Brain microvascular endothelial cell (primary cell): ENCODE results near the gene SNX13.

ENCODE experiments used
- DNase-seq: peaks from one replicate; pipeline ENCODE4 v3.0.0-alpha.2; 2020
- H3K27ac ChIP-seq: fragments of 250-450 bp; sonication (Bioruptor Pico); 2 replicates; pipeline ENCODE4 v1.5.1; 2020; ENCODE audit warnings: mild to moderate bottlenecking, moderate library complexity
- H3K27me3 ChIP-seq: fragments of 250-450 bp; sonication (Bioruptor Pico); replicated peaks from 2 replicates; pipeline ENCODE4 v1.5.1; 2020; ENCODE audit warnings: mild to moderate bottlenecking
- H3K36me3 ChIP-seq: fragments of 250-450 bp; sonication (Bioruptor Pico); replicated peaks from 2 replicates; pipeline ENCODE4 v1.5.1; 2020; ENCODE audit warnings: mild to moderate bottlenecking
- H3K4me3 ChIP-seq: 2 replicates; pipeline ENCODE4 v1.5.1; 2011; ENCODE audit warnings: low read depth, mild to moderate bottlenecking, control low read depth, low read length, moderate library complexity
- CTCF ChIP-seq: IDR thresholded peaks from 2 replicates; pipeline ENCODE4 v1.5.1; 2011; ENCODE audit warnings: low read depth, mild to moderate bottlenecking, moderate library complexity, low read length, control low read depth, inconsistent platforms; ENCODE audit errors: missing control alignments
- in situ Hi-C: cut with HindIII; loops from 2 replicates; pipeline ENCODE4 v1.10.0; 2017; ENCODE audit warnings: low sequenced_read_pairs, low pct_ligation_motif_present

Gene SNX13, protein sequence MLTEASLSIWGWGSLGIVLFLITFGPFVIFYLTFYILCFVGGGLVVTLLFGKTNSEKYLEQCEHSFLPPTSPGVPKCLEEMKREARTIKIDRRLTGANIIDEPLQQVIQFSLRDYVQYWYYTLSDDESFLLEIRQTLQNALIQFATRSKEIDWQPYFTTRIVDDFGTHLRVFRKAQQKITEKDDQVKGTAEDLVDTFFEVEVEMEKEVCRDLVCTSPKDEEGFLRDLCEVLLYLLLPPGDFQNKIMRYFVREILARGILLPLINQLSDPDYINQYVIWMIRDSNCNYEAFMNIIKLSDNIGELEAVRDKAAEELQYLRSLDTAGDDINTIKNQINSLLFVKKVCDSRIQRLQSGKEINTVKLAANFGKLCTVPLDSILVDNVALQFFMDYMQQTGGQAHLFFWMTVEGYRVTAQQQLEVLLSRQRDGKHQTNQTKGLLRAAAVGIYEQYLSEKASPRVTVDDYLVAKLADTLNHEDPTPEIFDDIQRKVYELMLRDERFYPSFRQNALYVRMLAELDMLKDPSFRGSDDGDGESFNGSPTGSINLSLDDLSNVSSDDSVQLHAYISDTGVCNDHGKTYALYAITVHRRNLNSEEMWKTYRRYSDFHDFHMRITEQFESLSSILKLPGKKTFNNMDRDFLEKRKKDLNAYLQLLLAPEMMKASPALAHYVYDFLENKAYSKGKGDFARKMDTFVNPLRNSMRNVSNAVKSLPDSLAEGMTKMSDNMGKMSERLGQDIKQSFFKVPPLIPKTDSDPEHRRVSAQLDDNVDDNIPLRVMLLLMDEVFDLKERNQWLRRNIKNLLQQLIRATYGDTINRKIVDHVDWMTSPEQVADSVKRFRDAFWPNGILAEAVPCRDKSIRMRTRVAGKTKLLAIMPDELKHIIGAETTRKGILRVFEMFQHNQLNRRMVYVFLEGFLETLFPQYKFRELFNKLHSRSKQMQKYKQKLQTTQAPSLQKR

GRCh38 chr7:17940302-17940883 is at the start of gene SNX13:
Gene SNX13 (minus strand): TSS chr7:17940494. CDS start chr7:17940295, 199 bp downstream.
- peak; percentile 87 for DNase-seq
- H3K27ac ChIP-seq, result peak within 1 kb of the TSS; percentile 80
- no peak for TF ChIP-seq CTCF
- in situ Hi-C loops, result no loop called here
- no peaks in the 10 kb centered on the region for H3K36me3 ChIP-seq
- no peaks in the 10 kb centered on the region for H3K27me3 ChIP-seq
- peak within 1 kb of the TSS; percentile 75 for H3K4me3 ChIP-seq

DNA sequence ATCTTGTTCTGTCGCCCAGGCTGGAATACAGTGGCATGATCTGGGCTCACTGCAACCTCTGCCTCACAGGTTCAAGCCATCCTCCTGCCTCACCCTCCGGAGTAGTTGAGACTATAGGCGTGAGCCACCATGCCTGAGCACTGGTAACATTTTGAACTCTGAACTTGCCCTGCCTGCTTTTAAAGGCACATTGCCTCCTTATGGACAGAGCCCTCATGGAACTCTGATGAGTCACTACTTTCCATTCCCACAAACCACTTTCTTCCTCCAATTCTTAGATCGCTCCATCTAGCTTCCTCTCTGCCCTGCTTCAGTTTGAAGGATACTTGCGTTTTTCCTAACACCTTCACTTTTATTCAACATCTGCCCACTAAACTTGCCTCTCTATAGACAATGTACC is 49.3 kb upstream of the SNX13 start:
- no peak for TF ChIP-seq CTCF
- H3K27ac ChIP-seq, result no peak overlapping the region

GRCh38 chr7:17988858-17989257 is 48.6 kb upstream of the SNX13 start:
- in situ Hi-C loops, result no loop called here

More for the DNA sequence above, 49.3 kb upstream of the SNX13 start:
- Histone ChIP-seq H3K36me3 (no peaks in the 10 kb centered on the region), H3K27me3 (no peaks in the 10 kb centered on the region), H3K4me3 (no peak overlapping the region)
- peak; percentile 22 for DNase-seq
- in situ Hi-C loops, result no loop called here

DNA sequence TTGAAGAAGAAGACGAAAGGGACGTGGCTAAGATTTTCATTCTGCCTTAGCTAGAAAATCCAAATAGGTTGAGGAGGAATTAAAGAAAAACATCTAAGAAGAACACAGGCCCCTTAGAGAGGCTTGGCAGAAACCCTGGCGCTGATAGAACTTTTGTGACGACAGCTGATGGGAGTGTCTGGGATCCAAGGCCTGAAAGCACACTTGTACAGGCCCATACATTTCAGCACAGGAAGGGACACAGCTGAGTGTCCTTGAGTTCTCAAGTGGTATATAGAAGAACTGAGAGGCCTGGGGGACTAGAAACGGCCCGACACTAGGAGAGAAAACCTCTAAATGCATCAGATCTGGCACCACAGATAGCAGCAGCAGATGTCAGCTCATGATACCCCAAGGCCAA is 47.8 kb upstream of the SNX13 start:
- no peak overlapping the region for H3K4me3 ChIP-seq
- DNase-seq, result no peak
- in situ Hi-C loops, result no loop called here

More at GRCh38 chr7:17988858-17989257, 48.6 kb upstream of the SNX13 start:
- DNase-seq, result no peak
- Histone ChIP-seq H3K36me3 (no peaks in the 10 kb centered on the region), H3K27ac (no peak overlapping the region), H3K27me3 (no peaks in the 10 kb centered on the region), H3K4me3 (no peak overlapping the region)
- no peak for TF ChIP-seq CTCF

GRCh38 chr7:17986851-17987250 is 46.6 kb upstream of the SNX13 start:
- Histone ChIP-seq H3K4me3 (no peak overlapping the region), H3K36me3 (no peaks in the 10 kb centered on the region), H3K27ac (peak overlapping the region; percentile 23), H3K27me3 (no peaks in the 10 kb centered on the region)
- no peak for TF ChIP-seq CTCF
- peak; percentile 60 for DNase-seq
- in situ Hi-C loops, result no loop called here

More for the DNA sequence above, 47.8 kb upstream of the SNX13 start:
- no peak for TF ChIP-seq CTCF
- H3K27me3 ChIP-seq, result no peaks in the 10 kb centered on the region
- H3K27ac ChIP-seq, result no peak overlapping the region
- no peaks in the 10 kb centered on the region for H3K36me3 ChIP-seq
